H4 (cell line): ENCODE data around the gene RAP1GAP. TPM values are rescaled to one million over a fixed set of nuclear protein-coding genes. Genes with fewer than 3 reads are reported as not detected.

Experiments used
- DNase-seq: peaks from one replicate; pipeline ENCODE4 v3.0.0-alpha.2; 2015; ENCODE audit warnings: low spot score
- total RNA-seq: library from RNA; depleted of rRNA; stranded (reverse); fragments of >200 nt; shearing (Covaris generic); gene quantifications from 2 replicates; pipeline ENCODE4 v1.2.3, GENCODE V29; 2014

The RAP1GAP gene
- total RNA-seq, 1 experiment from 2014 or later: 2.0 TPM

DNA sequence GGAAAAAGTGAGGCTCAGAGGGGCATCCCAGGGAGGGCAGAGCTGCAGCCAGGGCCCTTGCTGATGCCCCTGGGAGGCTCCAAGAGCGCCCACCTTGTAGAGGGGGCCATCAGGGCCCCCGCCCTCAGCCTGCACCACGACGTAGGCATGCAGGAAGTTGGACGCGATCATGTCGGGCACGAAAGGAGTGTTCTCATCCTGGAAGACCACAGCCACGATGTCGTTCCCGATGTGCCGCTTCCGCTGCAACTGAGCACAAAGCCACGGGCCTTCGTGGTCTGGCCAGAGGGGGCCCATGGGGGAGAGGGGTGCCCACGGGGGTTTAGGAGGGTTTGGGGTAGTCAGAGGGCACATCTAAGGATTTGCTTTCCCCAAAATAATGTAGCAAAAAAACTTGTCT is 59.1 kb downstream of the RAP1GAP start:
- no peak for DNase-seq

- DNase-seq: no peak
Observed at GRCh38 chr1:21608798-21609197, 60.4 kb downstream of the RAP1GAP start.

GRCh38 chr1:21607549-21608529 is 61.3 kb downstream of the RAP1GAP start:
- DNase-seq: no peak

- DNase-seq: no peak
Observed at GRCh38 chr1:21605964-21606705, 63.0 kb downstream of the RAP1GAP start.

DNA sequence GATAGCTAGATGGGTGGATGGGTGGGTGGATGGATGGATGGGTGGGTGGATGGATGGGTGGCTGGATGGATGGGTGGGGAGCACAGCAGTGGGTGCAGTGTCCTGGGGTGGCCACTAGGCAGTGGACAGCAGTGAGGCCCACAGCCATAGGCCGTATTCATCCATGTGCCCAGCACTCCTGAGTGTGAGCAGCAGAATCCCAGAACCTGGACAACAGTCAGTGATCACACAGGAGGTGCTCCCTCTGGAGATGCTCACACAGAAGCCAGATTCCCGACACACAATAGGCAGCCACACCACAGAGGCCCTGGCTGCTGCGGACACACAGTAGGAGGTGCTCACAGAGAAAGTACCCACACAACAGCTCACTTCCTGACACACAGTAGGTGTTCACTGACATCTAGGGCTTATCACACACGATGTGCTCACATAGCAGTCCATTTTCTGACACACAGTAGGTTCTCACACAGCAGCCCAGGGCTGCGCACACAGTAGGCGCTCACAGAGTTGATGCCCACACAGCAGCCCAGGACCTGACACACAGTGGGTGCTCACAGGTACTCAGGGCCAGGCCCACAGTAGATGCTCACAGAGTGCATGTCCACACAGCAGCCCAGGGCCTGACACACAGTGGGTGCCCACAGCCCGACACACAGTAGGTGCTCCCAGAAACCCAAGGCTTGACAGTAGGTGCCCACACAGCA is 64.0 kb downstream of the RAP1GAP start:
- DNase-seq: no peak

DNA sequence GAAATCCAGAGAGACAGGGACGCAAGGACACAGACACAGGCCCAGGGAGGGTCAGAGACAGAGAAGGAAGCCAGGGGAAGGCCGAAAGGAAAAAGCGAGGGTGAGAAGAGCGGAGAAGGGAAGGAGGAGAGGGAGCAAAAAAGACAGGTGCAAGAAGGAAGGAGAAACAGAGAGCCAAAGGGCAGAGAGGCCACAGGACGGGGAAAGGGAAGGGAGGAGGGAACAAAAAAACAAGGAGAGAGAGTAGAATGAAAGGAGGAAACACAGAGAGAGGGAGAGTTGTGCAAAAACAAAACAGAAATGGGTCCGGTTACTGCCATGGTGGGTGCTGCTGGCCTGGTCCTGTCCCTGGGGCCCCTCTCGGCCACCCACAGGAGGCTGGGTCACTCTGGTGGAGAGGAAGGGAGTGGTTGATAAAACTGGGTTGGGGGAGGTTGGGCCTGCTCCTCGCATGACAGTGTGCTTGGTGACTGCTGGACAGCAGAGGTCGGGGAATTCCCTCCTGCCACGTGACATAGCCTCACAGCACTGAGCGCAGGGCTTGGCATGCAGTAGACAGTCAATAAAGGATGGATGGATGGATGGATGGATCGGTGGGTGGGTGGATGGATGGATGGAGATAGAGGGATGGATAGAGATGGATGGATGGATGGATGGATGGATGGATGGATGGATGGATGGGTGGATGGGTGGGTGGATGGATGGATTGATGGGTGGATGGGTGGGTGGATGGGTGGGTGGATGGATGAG is 64.8 kb downstream of the RAP1GAP start:
- no peak for DNase-seq

GRCh38 chr1:21603177-21604138 is 65.7 kb downstream of the RAP1GAP start:
- DNase-seq: no peak

- no peak for DNase-seq
Observed at GRCh38 chr1:21601278-21602048, 67.7 kb downstream of the RAP1GAP start.

DNA sequence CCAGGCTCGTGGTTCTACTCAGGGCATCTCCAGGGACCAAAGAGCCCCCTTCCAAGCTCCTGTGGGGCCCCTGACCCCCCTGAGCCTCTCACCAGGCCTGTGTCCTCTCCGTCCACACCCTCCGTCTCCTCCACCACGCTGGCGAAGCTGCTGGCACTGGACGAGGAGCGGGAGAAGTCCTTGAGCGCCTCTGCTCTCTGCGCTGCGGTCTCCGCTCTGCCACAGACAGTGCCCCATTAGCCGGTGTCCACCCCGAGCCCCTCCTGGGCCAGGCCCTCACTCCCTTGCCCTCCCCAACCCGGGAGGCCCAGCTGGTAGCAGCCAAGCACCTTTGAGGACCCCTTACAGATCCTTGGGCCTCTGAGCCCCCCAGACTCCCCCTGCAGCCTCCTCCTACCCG is 69.8 kb downstream of the RAP1GAP start:
- DNase-seq: no peak

DNA sequence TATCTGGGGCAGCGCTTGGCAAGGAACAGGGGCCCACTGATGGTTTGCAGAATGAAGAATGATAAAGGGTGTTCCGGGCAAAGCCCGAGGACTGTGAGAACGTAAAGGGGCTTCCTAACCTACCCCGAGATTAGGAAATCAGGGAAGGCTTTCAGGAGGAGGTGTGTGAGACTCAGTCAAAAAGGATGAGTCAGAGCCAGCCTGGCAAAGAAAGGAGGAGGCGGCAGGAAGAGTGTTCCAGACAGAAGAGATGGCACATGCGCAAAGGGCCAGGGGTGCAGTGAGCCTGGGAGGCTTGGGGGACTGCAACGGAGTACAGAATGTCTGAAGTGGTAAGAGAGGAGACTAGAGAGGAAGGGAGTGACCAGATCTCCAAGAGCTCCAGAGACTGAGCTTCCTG is 70.3 kb downstream of the RAP1GAP start:
- no peak for DNase-seq

DNA sequence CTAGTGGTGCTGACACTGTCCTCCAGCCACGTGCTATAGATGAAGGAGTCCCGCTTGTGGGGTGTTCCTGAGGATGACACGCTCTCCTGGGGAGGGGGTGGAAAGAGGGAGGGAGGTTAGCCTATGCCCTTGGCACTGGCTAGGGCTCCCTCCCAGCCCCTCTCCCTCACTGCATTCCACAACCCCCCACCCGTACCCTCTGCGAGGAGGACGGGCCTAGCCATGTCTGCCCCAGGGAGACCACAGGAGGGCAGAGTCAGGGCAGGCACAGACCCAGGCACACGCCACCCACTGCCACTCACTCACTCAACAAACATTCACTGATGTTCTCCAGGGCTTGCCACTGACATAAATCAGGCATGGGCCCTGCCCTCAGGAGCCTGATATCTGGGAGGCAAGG is 70.7 kb downstream of the RAP1GAP start:
- no peak for DNase-seq

DNA sequence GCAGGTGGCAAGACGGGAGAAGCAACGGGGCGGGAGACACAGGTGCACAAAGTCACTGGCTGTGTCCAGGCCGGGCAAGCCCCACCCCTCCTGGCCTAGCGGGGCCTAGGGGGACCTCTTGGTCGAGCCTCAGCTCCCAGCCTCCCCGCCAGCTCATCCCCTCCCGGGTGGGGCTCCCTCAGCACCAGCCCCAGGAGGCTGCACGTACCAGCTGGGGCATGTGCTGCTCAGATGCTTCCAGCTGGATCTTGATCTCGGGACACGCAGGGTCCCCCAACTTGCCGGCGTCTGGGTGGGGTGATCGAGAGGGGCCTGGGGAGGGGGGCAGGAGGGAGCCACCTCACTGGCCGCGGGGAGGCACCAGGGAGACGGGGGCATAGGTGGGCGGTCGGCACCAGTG is 71.4 kb downstream of the RAP1GAP start:
- no peak for DNase-seq

DNA sequence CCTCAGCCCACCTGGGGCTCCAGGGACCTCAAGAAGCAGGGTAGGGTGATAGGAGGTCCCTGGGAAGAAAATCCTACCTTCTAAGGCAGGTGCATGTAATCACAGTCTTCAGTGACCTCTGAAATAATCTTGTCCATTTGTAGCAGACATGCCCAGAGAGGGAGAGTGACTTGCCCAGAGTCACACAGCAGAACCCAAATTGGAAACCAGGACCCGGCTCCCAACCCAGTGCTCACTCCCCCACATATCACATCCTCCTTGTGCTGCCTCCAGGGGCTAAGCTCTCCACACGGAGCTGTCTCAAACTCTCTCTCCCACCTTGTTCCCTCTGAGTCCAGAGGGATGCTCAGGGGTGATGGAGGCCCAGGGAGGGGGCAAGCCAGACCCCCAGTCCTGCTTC is 72.5 kb downstream of the RAP1GAP start:
- DNase-seq: no peak

DNA sequence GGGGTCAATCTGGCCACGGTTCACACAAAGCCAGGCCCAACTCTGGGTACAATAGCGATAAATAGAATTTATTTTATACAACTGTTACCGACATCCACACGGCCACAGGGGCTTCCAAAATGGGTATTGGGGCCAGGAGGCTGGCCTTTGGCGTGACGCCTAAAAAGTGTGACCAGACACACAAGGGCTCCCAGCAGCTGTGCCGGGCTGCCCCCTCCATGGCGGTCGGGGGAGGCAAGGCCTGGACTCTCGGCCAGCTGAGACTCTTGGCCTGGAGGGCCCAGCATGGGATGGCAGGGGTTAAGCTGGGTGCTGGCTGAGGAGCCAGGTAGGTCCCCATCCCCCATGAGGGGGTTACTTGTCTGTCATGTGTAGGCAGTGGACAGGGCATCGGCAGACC is 73.0 kb downstream of the RAP1GAP start:
- DNase-seq: no peak

DNA sequence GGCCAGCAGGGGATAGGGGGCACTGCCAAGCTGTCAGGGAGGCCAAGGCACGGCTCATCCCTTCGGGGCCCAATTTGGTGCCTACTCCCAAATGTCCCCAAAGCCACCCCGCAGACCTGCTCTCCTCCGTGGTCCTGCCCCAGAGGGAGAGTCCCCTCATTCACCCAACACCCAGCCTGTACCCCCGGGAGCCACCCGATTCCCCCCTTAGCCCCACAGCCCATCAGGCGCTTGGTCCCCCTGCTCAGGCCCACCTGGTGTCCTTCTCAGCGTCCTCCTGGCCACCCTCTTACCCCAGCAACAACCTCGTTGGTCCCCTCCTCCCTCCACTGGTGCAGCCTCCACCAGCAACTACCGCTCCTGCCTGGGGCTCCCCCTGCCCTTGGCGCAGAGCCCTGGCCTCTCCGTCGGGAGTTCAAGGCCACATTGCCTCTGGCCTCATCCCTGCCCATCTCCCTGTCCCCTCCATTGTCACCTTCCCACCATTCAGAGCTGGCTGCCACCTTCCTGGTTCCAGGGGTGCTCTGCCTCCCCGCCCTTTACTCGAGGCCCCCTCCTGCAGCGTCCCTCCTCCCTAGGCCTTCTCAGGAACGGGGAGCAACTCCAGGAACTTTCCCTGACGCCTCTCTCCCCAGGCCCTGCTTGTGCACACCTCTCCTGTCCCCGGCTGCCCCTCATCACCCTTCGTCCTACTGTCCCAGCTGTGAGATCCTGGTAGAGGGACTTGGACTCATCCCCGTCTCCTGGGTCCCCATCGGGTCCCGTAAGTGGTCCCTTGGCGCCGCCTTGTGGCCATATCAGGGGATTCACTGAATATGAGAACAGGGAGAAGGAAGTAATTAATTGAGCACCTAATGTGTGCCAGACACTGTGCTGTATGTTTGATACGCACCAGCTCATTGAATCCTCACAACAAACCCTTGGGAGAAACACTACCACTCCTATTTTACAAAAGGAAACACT is 73.9 kb downstream of the RAP1GAP start:
- DNase-seq: peak; percentile 32

DNA sequence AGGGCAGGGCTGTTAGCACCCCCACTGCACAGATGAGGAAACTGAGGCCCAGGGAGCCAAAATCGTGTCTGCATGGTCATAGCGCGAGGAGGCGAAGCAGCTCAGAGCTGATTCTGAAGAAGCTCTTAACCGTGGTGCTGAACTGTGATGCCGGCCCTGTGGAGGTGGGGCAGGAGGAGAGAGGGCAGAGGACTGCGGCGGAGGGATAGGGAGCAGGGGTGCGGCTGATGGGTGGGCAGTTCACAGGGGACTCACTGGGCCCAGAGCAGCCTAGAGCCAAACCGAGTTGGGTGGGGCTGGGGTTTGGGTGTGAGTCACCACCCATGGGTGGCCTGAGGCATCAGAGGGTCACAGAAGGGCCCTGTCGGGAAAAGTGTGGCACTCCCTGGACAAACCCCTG is 74.7 kb downstream of the RAP1GAP start:
- no peak for DNase-seq

DNA sequence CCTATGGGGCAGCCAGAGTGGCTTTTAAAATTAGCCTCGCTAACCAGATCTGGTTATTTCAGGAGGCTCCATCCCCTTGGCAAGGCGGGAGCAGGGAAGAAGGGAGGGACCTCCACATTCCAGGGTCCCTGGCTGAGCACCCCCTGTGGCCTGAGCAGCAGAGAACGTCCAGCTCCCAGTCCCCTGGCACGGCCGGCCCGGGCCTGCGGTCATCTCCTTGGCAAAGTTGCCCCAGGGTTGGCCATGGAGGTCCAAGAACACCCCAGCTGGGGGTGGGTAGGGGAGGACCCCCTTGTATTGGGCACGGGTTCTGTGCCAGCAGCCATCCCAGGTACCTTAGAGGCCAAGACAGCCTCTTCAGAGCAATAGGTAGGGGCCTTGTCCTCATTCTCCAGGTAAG is 75.9 kb downstream of the RAP1GAP start:
- DNase-seq: no peak

- DNase-seq: no peak
Observed at GRCh38 chr1:21592086-21592865, 76.9 kb downstream of the RAP1GAP start.
